GM19452 (cell line): ENCODE measurements around the gene UCHL5.

Experiments used
- ATAC-seq: cut with Tn5 transposase; IDR thresholded peaks from one replicate; pipeline ENCODE4 v1.9.1; 2021; ENCODE audit not compliant: unreplicated experiment

UCHL5 gene, protein sequence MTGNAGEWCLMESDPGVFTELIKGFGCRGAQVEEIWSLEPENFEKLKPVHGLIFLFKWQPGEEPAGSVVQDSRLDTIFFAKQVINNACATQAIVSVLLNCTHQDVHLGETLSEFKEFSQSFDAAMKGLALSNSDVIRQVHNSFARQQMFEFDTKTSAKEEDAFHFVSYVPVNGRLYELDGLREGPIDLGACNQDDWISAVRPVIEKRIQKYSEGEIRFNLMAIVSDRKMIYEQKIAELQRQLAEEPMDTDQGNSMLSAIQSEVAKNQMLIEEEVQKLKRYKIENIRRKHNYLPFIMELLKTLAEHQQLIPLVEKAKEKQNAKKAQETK

GRCh38 chr1:193059282-193060114 is at the start of gene UCHL5, which contains the start of gene RO60:
UCHL5 (minus strand) TSS chr1:193059360; CDS start chr1:193059260, 100 bp downstream.
RO60 (plus strand) TSS chr1:193059612; CDS start chr1:193069055, 9,443 bp downstream.
- ATAC-seq, result peak; percentile 89

DNA sequence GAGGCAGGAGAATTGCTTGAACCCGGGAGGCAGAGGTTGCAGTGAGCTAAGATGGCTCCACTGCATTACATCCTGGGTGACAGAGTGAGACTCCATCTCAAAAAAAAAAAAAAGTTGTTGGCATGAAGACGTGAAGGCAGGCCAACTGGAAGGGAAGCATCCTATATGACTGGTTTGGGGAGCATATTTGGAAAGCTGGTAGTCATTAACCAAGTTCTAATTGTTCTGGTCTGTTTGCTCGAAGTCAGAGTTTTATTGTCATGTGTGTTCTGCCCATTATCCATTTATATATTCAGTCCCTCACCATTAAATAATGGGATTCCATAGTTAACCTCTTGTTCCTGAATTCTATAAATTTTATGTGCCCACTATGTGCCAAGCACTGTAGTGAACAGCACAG is 49.3 kb upstream of the UCHL5 start:
- no peak for ATAC-seq

DNA sequence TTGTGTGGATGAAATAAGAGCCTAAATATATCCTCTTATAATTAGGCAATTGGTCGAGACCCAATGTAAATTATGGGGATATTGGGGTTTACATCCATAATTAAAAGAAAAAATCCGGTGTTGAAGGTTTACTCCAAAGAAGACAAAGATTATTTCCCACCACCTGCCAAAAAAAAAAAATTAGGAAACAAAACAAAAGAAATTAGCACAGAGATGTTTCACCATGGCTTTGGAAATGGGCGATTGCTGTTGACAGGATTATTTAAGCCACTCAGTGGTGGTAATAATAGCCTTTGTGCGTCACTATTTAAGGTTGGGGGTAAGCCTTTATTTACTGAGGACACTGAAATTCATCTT is 46.6 kb upstream of the UCHL5 start:
- no peak for ATAC-seq

DNA sequence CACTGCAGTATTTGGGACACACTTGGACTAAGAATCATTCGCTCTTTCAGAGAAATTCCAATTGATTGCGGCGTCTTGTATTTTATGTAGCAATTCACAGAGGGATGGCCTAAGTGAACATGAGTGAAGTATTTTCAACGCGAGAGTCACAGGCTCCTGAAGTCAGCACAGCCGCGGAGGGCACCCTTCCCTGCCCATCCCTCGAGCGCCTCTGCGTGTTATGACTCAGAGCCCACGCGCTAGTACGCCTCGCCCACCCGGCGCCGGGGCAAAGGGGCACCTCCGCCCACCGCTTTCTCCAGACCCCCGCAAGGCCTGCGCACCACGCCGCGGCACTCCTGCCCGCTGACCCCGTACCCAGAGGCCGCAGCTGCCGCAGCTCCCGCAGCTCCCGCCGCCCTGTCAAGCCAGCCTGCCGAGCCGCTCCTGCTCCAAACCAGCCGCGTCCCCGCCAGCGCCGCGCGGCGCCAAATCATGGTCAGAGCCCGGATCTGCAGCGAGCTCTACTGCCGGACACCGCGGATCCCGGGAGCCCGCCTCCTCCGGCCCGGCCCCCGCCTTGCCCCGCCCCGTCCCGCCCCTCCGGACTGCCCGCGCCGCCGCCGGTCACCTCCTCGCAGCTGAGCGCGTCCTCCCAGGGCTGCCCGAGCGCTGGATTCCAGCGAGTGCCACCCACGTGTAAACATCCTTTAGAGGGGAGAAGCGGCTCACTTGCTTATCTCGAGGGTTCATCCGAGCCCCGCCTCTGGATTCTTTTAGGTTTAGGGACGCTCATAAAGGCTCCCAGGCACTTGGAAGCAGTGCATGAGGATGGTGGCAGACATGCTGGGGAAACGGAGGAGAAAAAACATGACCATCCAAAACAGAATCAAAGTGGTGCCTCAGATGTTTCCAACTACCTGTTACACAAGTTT is 46.0 kb upstream of the UCHL5 start, which contains the start of gene GLRX2:
GLRX2 (minus strand) TSS at position 508 of the 914 bp plus-strand sequence; CDS start at position 476, 32 bp downstream.
- ATAC-seq, result peak; percentile 86

- ATAC-seq, result peak; percentile 42
Observed at GRCh38 chr1:193104502-193104906, 45.3 kb upstream of the UCHL5 start.

- ATAC-seq, result no peak
Observed at GRCh38 chr1:193103759-193104501, 44.8 kb upstream of the UCHL5 start.

- no peak for ATAC-seq
Observed at GRCh38 chr1:193102662-193103061, 43.5 kb upstream of the UCHL5 start.

DNA sequence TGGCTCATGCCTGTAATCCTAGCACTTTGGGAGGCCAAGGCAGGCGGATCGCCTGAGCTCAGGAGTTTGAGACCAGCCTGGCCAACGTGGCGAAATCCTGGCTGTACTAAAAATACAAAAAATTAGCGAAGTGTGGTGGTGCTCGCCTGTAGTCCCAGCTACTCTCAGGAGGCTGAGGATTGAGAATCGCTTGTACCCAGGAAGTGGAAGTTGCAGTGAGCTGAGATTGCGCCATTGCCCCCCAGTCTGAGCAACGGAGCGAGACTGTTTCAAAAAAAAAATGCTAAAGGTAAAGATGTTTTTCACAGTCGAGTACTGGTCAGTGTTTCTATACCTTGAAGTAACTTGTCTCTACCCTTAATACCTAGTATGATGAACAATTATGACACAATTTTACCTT is 35.0 kb upstream of the UCHL5 start:
- no peak for ATAC-seq

DNA sequence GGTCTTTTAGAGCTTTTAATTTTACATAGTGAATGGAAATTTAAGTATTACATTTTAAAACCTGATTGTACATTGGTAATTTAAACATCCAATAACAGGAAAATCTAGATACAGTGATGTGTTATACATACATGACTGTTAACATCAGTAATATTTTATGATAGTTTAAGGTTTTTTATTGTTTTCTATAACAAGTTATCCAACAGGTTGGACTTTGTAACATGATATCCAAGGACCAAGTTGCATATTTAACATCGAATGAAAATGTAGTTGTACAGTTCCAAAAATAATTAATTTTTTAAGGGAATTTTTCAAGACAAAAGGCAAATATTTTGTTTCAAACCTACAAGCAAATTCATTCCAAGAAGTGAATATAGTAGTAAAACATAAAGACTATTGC is 31.7 kb upstream of the UCHL5 start:
- no peak for ATAC-seq

- no peak for ATAC-seq
Observed at GRCh38 chr1:193087893-193088292, 28.7 kb upstream of the UCHL5 start.

DNA sequence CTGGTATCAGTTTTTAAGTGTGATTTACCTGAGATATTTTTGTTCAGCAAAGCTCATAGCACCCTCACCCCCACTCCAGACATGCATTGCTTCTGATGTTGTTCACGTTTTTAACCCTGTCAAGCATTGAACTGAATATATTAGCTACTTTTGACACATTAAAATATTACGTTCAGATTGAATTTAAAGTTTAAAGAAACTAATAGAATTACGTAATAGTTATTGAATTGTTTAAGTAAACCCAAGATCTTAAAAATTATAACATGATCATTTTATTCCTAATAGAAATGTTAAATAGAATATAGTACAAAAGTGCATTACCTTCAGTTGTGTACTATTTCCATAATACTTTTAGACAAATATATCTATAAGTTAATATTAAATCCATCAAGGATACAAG is 27.2 kb upstream of the UCHL5 start:
- ATAC-seq, result no peak

DNA sequence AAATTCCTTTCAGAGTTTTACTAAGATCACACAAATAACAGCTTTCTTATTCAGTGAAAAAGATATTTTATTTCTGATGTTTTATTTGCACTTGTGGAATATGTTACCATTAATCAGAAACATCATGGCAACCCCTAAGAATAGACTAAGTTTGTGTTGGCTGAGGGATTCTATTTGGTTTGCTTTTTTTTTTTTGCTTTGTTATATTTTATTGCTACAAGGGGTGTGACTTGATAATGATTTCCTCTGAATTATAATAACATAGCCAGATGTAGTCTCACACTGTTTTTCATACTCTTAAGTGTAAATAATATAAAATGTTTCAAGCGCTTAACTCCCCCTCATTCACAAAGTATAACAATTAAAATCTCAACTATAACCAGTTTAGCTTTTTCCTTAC is 26.1 kb upstream of the UCHL5 start:
- no peak for ATAC-seq

- ATAC-seq, result peak; percentile 91
Observed at GRCh38 chr1:193083365-193084088, 24.4 kb upstream of the UCHL5 start.

- ATAC-seq, result no peak
Observed at GRCh38 chr1:193079187-193079586, 20.0 kb upstream of the UCHL5 start.

GRCh38 chr1:193077991-193078390 is 18.8 kb upstream of the UCHL5 start:
- no peak for ATAC-seq

- peak; percentile 53 for ATAC-seq
Observed at GRCh38 chr1:193070942-193071341, 11.8 kb upstream of the UCHL5 start.

- no peak for ATAC-seq
Observed at GRCh38 chr1:193070386-193070753, 11.2 kb upstream of the UCHL5 start.

GRCh38 chr1:193069748-193070385 is 10.7 kb upstream of the UCHL5 start:
- no peak for ATAC-seq

DNA sequence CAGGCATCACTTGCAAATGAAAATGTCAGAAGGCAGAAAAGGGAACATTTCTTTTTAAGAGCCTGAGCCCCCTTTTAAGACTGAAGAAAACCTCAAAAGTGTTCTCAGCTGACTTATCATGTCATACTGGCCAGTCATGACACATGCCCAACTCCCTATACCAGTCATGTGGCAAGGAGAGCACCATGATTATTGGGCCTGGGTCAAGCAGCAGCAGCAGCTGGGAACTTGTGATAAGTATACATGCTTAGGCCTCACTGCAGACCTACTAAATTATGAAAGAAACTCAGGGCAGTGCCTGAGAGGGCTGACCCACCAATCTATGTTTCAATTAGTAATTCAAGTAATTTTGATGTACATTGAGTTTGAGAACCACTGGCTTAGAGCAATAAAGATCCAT is 8.9 kb upstream of the UCHL5 start:
- ATAC-seq, result no peak
